Measurements from ENCODE around the gene CIAO2B. TPM values are rescaled to one million over a fixed set of nuclear protein-coding genes. Genes with fewer than 3 reads are reported as not detected.

CIAO2B gene
- total and polyA plus RNA-seq, 3 experiments from 2014 or later: 132 to 176 (median 164) TPM

GRCh38 chr16:66914541-66914940, 19.7 kb downstream of the CIAO2B start:
- Mint-ChIP-seq H3K27ac (peak overlapping the region in 2 of 8 donors; percentile 13 to 70), H3K36me3 (no peaks in the 10 kb centered on the region), H3K9me3 (no peaks in the 10 kb centered on the region), H3K27me3 (peaks cover 0 to 1% of the 10 kb centered on the region in 2 donors), H3K4me1 (no peaks in the 10 kb centered on the region), H3K4me3 (no peak overlapping the region)
- Histone ChIP-seq H3K4me1 (ENCODE audit: insufficient read depth, low read length) (no peaks in the 10 kb centered on the region), H3K36me3 (ENCODE audit: insufficient read depth, low read length) (no peaks in the 10 kb centered on the region), H3K4me3 (ENCODE audit: low read length) (no peak overlapping the region), H3K27ac (ENCODE audit: low read depth, low read length) (no peak overlapping the region), H3K27me3 (ENCODE audit: insufficient read depth, low read length, poor library complexity, severe bottlenecking) (no peaks in the 10 kb centered on the region), H3K9me3 (ENCODE audit: low read length) (no peaks in the 10 kb centered on the region)
- CTCF ChIA-PET: no interaction called here
- no peak for DNase-seq
- POLR2A ChIA-PET: no interaction called here

GRCh38 chr16:66913711-66914110, 20.5 kb downstream of the CIAO2B start:
- ChIA-PET CTCF (no interaction called here), POLR2A (no interaction called here)
- H3K4me3 ChIP-seq (ENCODE audit: low read length): no peak overlapping the region
- no peaks in the 10 kb centered on the region for H3K4me1 ChIP-seq (ENCODE audit: insufficient read depth, low read length)
- no peaks in the 10 kb centered on the region for H3K9me3 Mint-ChIP-seq
- no peak overlapping the region for H3K27ac Mint-ChIP-seq
- no peaks in the 10 kb centered on the region for H3K4me1 Mint-ChIP-seq
- no peaks in the 10 kb centered on the region for H3K9me3 ChIP-seq (ENCODE audit: low read length)
- H3K36me3 ChIP-seq (ENCODE audit: insufficient read depth, low read length): no peaks in the 10 kb centered on the region
- no peak overlapping the region for H3K27ac ChIP-seq (ENCODE audit: low read depth, low read length)
- no peak overlapping the region for H3K4me3 Mint-ChIP-seq
- no peaks in the 10 kb centered on the region for H3K27me3 ChIP-seq (ENCODE audit: insufficient read depth, low read length, poor library complexity, severe bottlenecking)
- no peaks in the 10 kb centered on the region for H3K36me3 Mint-ChIP-seq
- peaks cover 0 to 1% of the 10 kb centered on the region in 2 donors for H3K27me3 Mint-ChIP-seq
- DNase-seq: no peak

- H3K27me3 ChIP-seq (ENCODE audit: insufficient read depth, low read length, poor library complexity, severe bottlenecking): no peaks in the 10 kb centered on the region
- no peaks in the 10 kb centered on the region for H3K9me3 ChIP-seq (ENCODE audit: low read length)
- Mint-ChIP-seq H3K27me3 (peaks cover 0 to 1% of the 10 kb centered on the region in 2 donors), H3K27ac (no peak overlapping the region), H3K36me3 (no peaks in the 10 kb centered on the region), H3K9me3 (no peaks in the 10 kb centered on the region), H3K4me3 (no peak overlapping the region), H3K4me1 (no peaks in the 10 kb centered on the region)
- H3K4me1 ChIP-seq (ENCODE audit: insufficient read depth, low read length): no peaks in the 10 kb centered on the region
- no peak for DNase-seq
- no peak overlapping the region for H3K4me3 ChIP-seq (ENCODE audit: low read length)
- H3K27ac ChIP-seq (ENCODE audit: low read depth, low read length): no peak overlapping the region
- ChIA-PET POLR2A (no interaction called here), CTCF (no interaction called here)
- no peaks in the 10 kb centered on the region for H3K36me3 ChIP-seq (ENCODE audit: insufficient read depth, low read length)
Measured at GRCh38 chr16:66913081-66913480, 21.1 kb downstream of the CIAO2B start.

DNA sequence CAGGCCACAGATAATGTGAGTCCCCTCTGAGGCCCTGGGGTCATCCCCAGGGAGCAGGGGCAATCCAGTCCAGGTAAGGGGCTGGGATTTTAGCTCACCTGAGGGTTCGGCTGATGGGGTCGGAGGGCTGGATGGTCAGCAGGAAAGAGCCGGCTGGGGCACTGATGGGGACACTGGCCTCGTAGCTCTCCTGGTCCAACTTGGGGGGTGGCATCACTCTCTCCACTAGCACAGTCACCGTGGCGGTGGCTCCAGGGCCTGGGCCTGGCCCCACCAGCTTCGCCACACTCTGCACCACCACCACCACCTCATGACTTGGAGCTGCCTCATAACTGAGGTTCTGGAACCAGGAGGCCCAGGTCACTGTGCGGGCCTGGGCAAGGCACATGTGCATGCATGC, 22.4 kb downstream of the CIAO2B start:
- Histone ChIP-seq H3K4me3 (ENCODE audit: low read length) (no peak overlapping the region), H3K27me3 (ENCODE audit: insufficient read depth, low read length, poor library complexity, severe bottlenecking) (no peaks in the 10 kb centered on the region), H3K9me3 (ENCODE audit: low read length) (no peaks in the 10 kb centered on the region), H3K4me1 (ENCODE audit: insufficient read depth, low read length) (no peaks in the 10 kb centered on the region), H3K27ac (ENCODE audit: low read depth, low read length) (no peak overlapping the region), H3K36me3 (ENCODE audit: insufficient read depth, low read length) (no peaks in the 10 kb centered on the region)
- ChIA-PET CTCF (no interaction called here), POLR2A (no interaction called here)
- no peak overlapping the region for H3K4me3 Mint-ChIP-seq
- DNase-seq: no peak
- H3K36me3 Mint-ChIP-seq: no peaks in the 10 kb centered on the region
- H3K27me3 Mint-ChIP-seq: peaks cover 0 to 1% of the 10 kb centered on the region in 2 donors
- H3K27ac Mint-ChIP-seq: no peak overlapping the region
- H3K9me3 Mint-ChIP-seq: no peaks in the 10 kb centered on the region
- H3K4me1 Mint-ChIP-seq: no peaks in the 10 kb centered on the region

GRCh38 chr16:66911112-66911511, 23.1 kb downstream of the CIAO2B start:
- H3K27me3 ChIP-seq (ENCODE audit: insufficient read depth, low read length, poor library complexity, severe bottlenecking): no peaks in the 10 kb centered on the region
- no peaks in the 10 kb centered on the region for H3K36me3 ChIP-seq (ENCODE audit: insufficient read depth, low read length)
- no peak overlapping the region for H3K27ac ChIP-seq (ENCODE audit: low read depth, low read length)
- no peak overlapping the region for H3K4me3 ChIP-seq (ENCODE audit: low read length)
- no peaks in the 10 kb centered on the region for H3K4me1 ChIP-seq (ENCODE audit: insufficient read depth, low read length)
- no peak for DNase-seq
- no peaks in the 10 kb centered on the region for H3K9me3 Mint-ChIP-seq
- H3K27me3 Mint-ChIP-seq: peaks cover 0 to 1% of the 10 kb centered on the region in 2 donors
- H3K4me1 Mint-ChIP-seq: peaks cover 0 to 4% (median 4%) of the 10 kb centered on the region in 3 donors
- ChIA-PET POLR2A (no interaction called here), CTCF (no interaction called here)
- H3K4me3 Mint-ChIP-seq: no peak overlapping the region
- H3K27ac Mint-ChIP-seq: no peak overlapping the region
- no peaks in the 10 kb centered on the region for H3K36me3 Mint-ChIP-seq
- H3K9me3 ChIP-seq (ENCODE audit: low read length): no peaks in the 10 kb centered on the region

DNA sequence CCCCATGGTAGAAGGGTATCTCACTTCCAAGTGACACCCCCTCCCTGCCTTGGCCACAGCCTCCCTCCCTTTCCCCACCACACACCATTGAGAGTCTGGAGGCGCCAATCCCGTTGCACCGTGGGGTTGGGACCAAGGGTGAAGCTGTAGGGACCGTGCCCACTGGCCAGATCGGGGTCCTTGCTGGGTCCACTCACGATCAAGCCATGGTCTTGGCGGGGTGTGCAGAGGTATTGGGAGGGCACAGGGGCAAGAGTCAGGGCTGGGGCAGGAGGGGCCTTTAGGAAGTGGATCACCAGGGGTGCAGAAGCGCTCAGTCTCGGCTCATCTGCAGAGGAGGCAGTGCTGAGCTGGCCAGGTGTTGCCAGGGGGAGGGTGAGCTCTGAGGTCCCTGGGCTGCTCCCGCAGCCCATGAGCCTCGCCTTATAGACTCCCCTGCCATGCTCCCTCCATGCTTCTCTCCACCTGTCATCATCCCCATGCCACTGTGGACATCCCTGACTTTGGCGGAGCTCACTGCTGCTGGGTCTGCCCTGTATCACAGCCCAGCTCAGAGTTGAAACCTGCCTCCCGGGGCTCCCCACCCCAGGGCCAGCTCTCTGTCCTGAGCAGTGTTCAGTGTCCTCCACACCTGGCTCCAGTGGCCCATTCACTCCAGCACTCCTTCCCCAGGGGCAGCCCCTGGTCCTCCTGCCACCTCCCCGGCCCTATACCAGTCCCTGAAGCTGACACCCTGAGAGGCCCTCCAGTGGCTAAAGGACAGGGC, 23.8 kb downstream of the CIAO2B start:
- ChIA-PET POLR2A (no interaction called here), CTCF (interaction anchor here (0.8 kb wide), 1 partner anchor 36 kb away, joined by 3 read pairs; no protein-coding TSS in a partner anchor)
- Histone ChIP-seq H3K9me3 (ENCODE audit: low read length) (no peaks in the 10 kb centered on the region), H3K4me3 (ENCODE audit: low read length) (no peak overlapping the region), H3K27me3 (ENCODE audit: insufficient read depth, low read length, poor library complexity, severe bottlenecking) (no peaks in the 10 kb centered on the region), H3K27ac (ENCODE audit: low read depth, low read length) (no peak overlapping the region), H3K4me1 (ENCODE audit: insufficient read depth, low read length) (peaks cover 7% of the 10 kb centered on the region), H3K36me3 (ENCODE audit: insufficient read depth, low read length) (no peaks in the 10 kb centered on the region)
- peaks cover 2 to 9% (median 9%) of the 10 kb centered on the region in 3 donors for H3K4me1 Mint-ChIP-seq
- no peaks in the 10 kb centered on the region for H3K9me3 Mint-ChIP-seq
- no peaks in the 10 kb centered on the region for H3K36me3 Mint-ChIP-seq
- DNase-seq: no peak
- peaks cover 0 to 1% of the 10 kb centered on the region in 2 donors for H3K27me3 Mint-ChIP-seq
- peak overlapping the region in 1 of 8 donors; percentile 90 for H3K27ac Mint-ChIP-seq
- no peak overlapping the region for H3K4me3 Mint-ChIP-seq

GRCh38 chr16:66908762-66909559, 25.2 kb downstream of the CIAO2B start:
- H3K9me3 ChIP-seq (ENCODE audit: low read length): no peaks in the 10 kb centered on the region
- H3K27ac ChIP-seq (ENCODE audit: low read depth, low read length): no peak overlapping the region
- H3K27me3 ChIP-seq (ENCODE audit: insufficient read depth, low read length, poor library complexity, severe bottlenecking): no peaks in the 10 kb centered on the region
- Mint-ChIP-seq H3K36me3 (no peaks in the 10 kb centered on the region), H3K27ac (no peak overlapping the region), H3K9me3 (no peaks in the 10 kb centered on the region), H3K27me3 (peaks cover 0 to 1% of the 10 kb centered on the region in 2 donors), H3K4me3 (no peak overlapping the region), H3K4me1 (peaks cover 2 to 9% (median 9%) of the 10 kb centered on the region in 3 donors)
- no peaks in the 10 kb centered on the region for H3K36me3 ChIP-seq (ENCODE audit: insufficient read depth, low read length)
- POLR2A ChIA-PET: no interaction called here
- no peak overlapping the region for H3K4me3 ChIP-seq (ENCODE audit: low read length)
- CTCF ChIA-PET: interaction anchor here (0.8 to 0.9 kb wide), 2 partner anchors 29 to 34 kb away, joined by 3 to 5 read pairs; partner anchors contain the start of gene PDP2
- H3K4me1 ChIP-seq (ENCODE audit: insufficient read depth, low read length): peaks cover 7% of the 10 kb centered on the region
- no peak for DNase-seq

DNA sequence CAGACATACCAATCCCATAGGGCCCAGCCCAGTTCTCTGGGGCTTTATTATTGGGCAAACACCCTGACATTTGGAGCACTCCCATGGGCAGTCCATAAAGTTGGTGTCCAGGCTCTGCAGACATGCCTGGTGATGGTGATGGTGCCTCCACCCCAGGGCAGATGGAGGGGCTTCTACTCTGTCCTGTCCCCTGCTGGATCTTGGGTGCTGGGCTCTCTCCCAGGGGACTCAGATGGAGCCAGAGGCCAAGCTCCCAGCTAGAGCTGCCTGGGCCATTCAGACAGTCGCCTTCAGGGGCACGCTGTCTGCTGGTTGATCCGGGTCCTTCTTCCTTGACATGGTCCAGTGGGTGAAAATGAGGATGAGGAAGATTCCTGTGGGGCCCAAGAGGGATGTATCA, 26.1 kb downstream of the CIAO2B start:
- ChIA-PET POLR2A (no interaction called here), CTCF (no interaction called here)
- H3K27me3 Mint-ChIP-seq: peaks cover 0 to 1% of the 10 kb centered on the region in 2 donors
- Histone ChIP-seq H3K27me3 (ENCODE audit: insufficient read depth, low read length, poor library complexity, severe bottlenecking) (no peaks in the 10 kb centered on the region), H3K9me3 (ENCODE audit: low read length) (no peaks in the 10 kb centered on the region), H3K4me1 (ENCODE audit: insufficient read depth, low read length) (peaks cover 7% of the 10 kb centered on the region), H3K27ac (ENCODE audit: low read depth, low read length) (no peak overlapping the region), H3K36me3 (ENCODE audit: insufficient read depth, low read length) (no peaks in the 10 kb centered on the region), H3K4me3 (ENCODE audit: low read length) (no peak overlapping the region)
- H3K27ac Mint-ChIP-seq: peak overlapping the region in 1 of 8 donors; percentile 54
- no peak overlapping the region for H3K4me3 Mint-ChIP-seq
- peaks cover 2 to 9% (median 9%) of the 10 kb centered on the region in 3 donors for H3K4me1 Mint-ChIP-seq
- no peak for DNase-seq
- no peaks in the 10 kb centered on the region for H3K9me3 Mint-ChIP-seq
- no peaks in the 10 kb centered on the region for H3K36me3 Mint-ChIP-seq
